Tibial nerve (tissue), 4 donors: ENCODE results near the gene MAGEB5. TPM values are rescaled to one million over a fixed set of nuclear protein-coding genes. Genes with fewer than 3 reads are reported as not detected.

Experiments
- DNase-seq, 2 donors: peaks; one replicate each; pipeline ENCODE4 v3.0.0-alpha.2; 2019; ENCODE audit warnings: low spot score in 2 of 2
- H3K27ac ChIP-seq, 4 donors: fragments of 200-600 bp; sonication (generic) in 3 of 4; one replicate each; pipeline ENCODE4 v1.5.1; 2017 to 2019; ENCODE audit warnings: mild to moderate bottlenecking in 1 of 4
- H3K27me3 ChIP-seq, 2 donors: fragments of 200-600 bp; sonication (generic) in 1 of 2; one replicate each; pipeline versions ENCODE4 v1.5.1 to v1.6.0; 2017 to 2019
- H3K36me3 ChIP-seq, 3 donors: fragments of 200-600 bp; sonication (generic); one replicate each; pipeline ENCODE4 v1.5.1; 2018 to 2019
- H3K4me1 ChIP-seq, 4 donors: fragments of 200-600 bp; sonication (generic) in 3 of 4; one replicate each; pipeline ENCODE4 v1.5.1; 2017 to 2019
- H3K4me3 ChIP-seq, 4 donors: fragments of 200-600 bp; sonication (generic) in 3 of 4; one replicate each; pipeline ENCODE4 v1.5.1; 2017 to 2019; ENCODE audit warnings: mild to moderate bottlenecking in 1 of 4, moderate library complexity in 1 of 4
- H3K9me3 ChIP-seq, 4 donors: fragments of 200-600 bp; sonication (generic) in 3 of 4; one replicate each; pipeline ENCODE4 v1.5.1; 2017 to 2019
- CTCF ChIP-seq, 5 experiments: fragments of 200-600 bp in 3 of 5; fragments of 450-650 bp in 2 of 5; sonication (generic) in 3 of 5; IDR thresholded peaks; one replicate each; pipeline ENCODE4 v1.5.1; 2016 to 2019; ENCODE audit warnings: antibody characterized with exemption in 5 of 5, mild to moderate bottlenecking in 3 of 5, moderate library complexity in 2 of 5
- EP300 ChIP-seq, 2 donors: sonication (generic); formaldehyde crosslinking; IDR thresholded peaks; one replicate each; pipeline ENCODE4 v1.6.1; 2017; ENCODE audit warnings: antibody characterized with exemption in 2 of 2, mild to moderate bottlenecking in 1 of 2
- POLR2A ChIP-seq, 2 donors: fragments of 450-650 bp; IDR thresholded peaks; one replicate each; pipeline ENCODE4 v1.6.1; 2017; ENCODE audit warnings: antibody characterized with exemption in 2 of 2, mild to moderate bottlenecking in 2 of 2, moderate library complexity in 2 of 2
- WGBS, 2 donors: methylation state at CpG; one replicate each; pipeline ENCODE4 v1.1.5; 2018; 5-methylcytosine and 5-hydroxymethylcytosine counted together
- total RNA-seq, 4 donors: library from RNA; depleted of rRNA; stranded (reverse); fragments of >200 nt; gene quantifications; one replicate each; pipeline ENCODE4 v1.1.0, GENCODE V29; 2016

The MAGEB5 gene
- total RNA-seq, 4 donors from 2014 or later, result not detected

- Histone ChIP-seq H3K27me3 (no peaks in the 10 kb centered on the region), H3K27ac (no peak overlapping the region), H3K9me3 (no peaks in the 10 kb centered on the region), H3K4me3 (no peak overlapping the region), H3K36me3 (no peaks in the 10 kb centered on the region), H3K4me1 (no peaks in the 10 kb centered on the region)
- WGBS, 2 donors, result 41 to 44% methylated on average over 1 of the region's 1 CpG
- DNase-seq, result no peak
- TF ChIP-seq CTCF (IDR thresholded peaks at IDR 0.05) (no peak), POLR2A (IDR thresholded peaks at IDR 0.05) (no peak), EP300 (IDR thresholded peaks at IDR 0.05) (no peak)
These were observed 18.2 kb downstream of the MAGEB5 start for GRCh38 chrX:26234177-26234576.

- H3K27me3 ChIP-seq, result no peaks in the 10 kb centered on the region
- WGBS, 2 donors, result 69 to 74% methylated on average over 3 of the region's 3 CpGs
- no peaks in the 10 kb centered on the region for H3K4me1 ChIP-seq
- TF ChIP-seq POLR2A (IDR thresholded peaks at IDR 0.05) (no peak), CTCF (IDR thresholded peaks at IDR 0.05) (no peak), EP300 (IDR thresholded peaks at IDR 0.05) (no peak)
- DNase-seq, result no peak
- H3K27ac ChIP-seq, result no peak overlapping the region
- H3K36me3 ChIP-seq, result no peaks in the 10 kb centered on the region
- no peak overlapping the region for H3K4me3 ChIP-seq
- H3K9me3 ChIP-seq, result no peaks in the 10 kb centered on the region
These were observed 37.6 kb downstream of the MAGEB5 start for GRCh38 chrX:26253526-26253925.

- H3K9me3 ChIP-seq, result no peaks in the 10 kb centered on the region
- no peak for TF ChIP-seq POLR2A (IDR thresholded peaks at IDR 0.05)
- TF ChIP-seq EP300 (IDR thresholded peaks at IDR 0.05), result no peak
- TF ChIP-seq CTCF (IDR thresholded peaks at IDR 0.05), result no peak
- WGBS, 2 donors, result 80 to 91% methylated on average over 3 to 9 of the region's 9 CpGs
- no peaks in the 10 kb centered on the region for H3K27me3 ChIP-seq
- no peaks in the 10 kb centered on the region for H3K4me1 ChIP-seq
- no peak for DNase-seq
- H3K4me3 ChIP-seq, result no peak overlapping the region
- H3K27ac ChIP-seq, result no peak overlapping the region
- H3K36me3 ChIP-seq, result no peaks in the 10 kb centered on the region
These were observed 38.5 kb downstream of the MAGEB5 start for GRCh38 chrX:26254436-26254835.

- TF ChIP-seq POLR2A (IDR thresholded peaks at IDR 0.05) (no peak), EP300 (IDR thresholded peaks at IDR 0.05) (no peak), CTCF (IDR thresholded peaks at IDR 0.05) (no peak)
- 61 to 65% methylated on average over 5 of the region's 5 CpGs for WGBS, 2 donors
- Histone ChIP-seq H3K27me3 (no peaks in the 10 kb centered on the region), H3K4me3 (no peak overlapping the region), H3K9me3 (no peaks in the 10 kb centered on the region), H3K27ac (no peak overlapping the region), H3K4me1 (no peaks in the 10 kb centered on the region), H3K36me3 (no peaks in the 10 kb centered on the region)
- no peak for DNase-seq
These were observed 46.2 kb downstream of the MAGEB5 start for GRCh38 chrX:26262121-26262523.

Other genes starting within 250 kb of the MAGEB5 start
- not detected for gene MAGEB18, start 77.8 kb upstream of the MAGEB5 start, total RNA-seq
- gene MAGEB6B, start 55.6 kb upstream of the MAGEB5 start, total RNA-seq, result not detected
- gene MAGEB6, start 23.7 kb upstream of the MAGEB5 start, total RNA-seq, result not detected